Brain microvascular endothelial cell (primary cell): Measurements from ENCODE around the gene NEK4.

ENCODE experiments used
- DNase-seq: peaks from one replicate; pipeline ENCODE4 v3.0.0-alpha.2; 2020
- H3K27ac ChIP-seq: fragments of 250-450 bp; sonication (Bioruptor Pico); 2 replicates; pipeline ENCODE4 v1.5.1; 2020; ENCODE audit warnings: mild to moderate bottlenecking, moderate library complexity
- H3K27me3 ChIP-seq: fragments of 250-450 bp; sonication (Bioruptor Pico); replicated peaks from 2 replicates; pipeline ENCODE4 v1.5.1; 2020; ENCODE audit warnings: mild to moderate bottlenecking
- H3K36me3 ChIP-seq: fragments of 250-450 bp; sonication (Bioruptor Pico); replicated peaks from 2 replicates; pipeline ENCODE4 v1.5.1; 2020; ENCODE audit warnings: mild to moderate bottlenecking
- H3K4me3 ChIP-seq: 2 replicates; pipeline ENCODE4 v1.5.1; 2011; ENCODE audit warnings: low read depth, mild to moderate bottlenecking, control low read depth, low read length, moderate library complexity
- CTCF ChIP-seq: IDR thresholded peaks from 2 replicates; pipeline ENCODE4 v1.5.1; 2011; ENCODE audit warnings: low read depth, mild to moderate bottlenecking, moderate library complexity, low read length, control low read depth, inconsistent platforms; ENCODE audit errors: missing control alignments
- in situ Hi-C: cut with HindIII; loops from 2 replicates; pipeline ENCODE4 v1.10.0; 2017; ENCODE audit warnings: low sequenced_read_pairs, low pct_ligation_motif_present

Gene NEK4

GRCh38 chr3:52816199-52816598, 45.5 kb upstream of the NEK4 start:
- Histone ChIP-seq H3K27ac (no peak overlapping the region), H3K4me3 (no peak overlapping the region), H3K36me3 (no peaks in the 10 kb centered on the region), H3K27me3 (no peaks in the 10 kb centered on the region)
- no peak for TF ChIP-seq CTCF
- DNase-seq = no peak
- in situ Hi-C loops = no loop called here

- no peak overlapping the region for H3K27ac ChIP-seq
- no peak for TF ChIP-seq CTCF
- no peaks in the 10 kb centered on the region for H3K36me3 ChIP-seq
- H3K4me3 ChIP-seq = no peak overlapping the region
- DNase-seq = no peak
- in situ Hi-C loops = no loop called here
- H3K27me3 ChIP-seq = no peaks in the 10 kb centered on the region
These were observed 43.1 kb upstream of the NEK4 start for GRCh38 chr3:52813810-52814209.

- no peaks in the 10 kb centered on the region for H3K27me3 ChIP-seq
- no peak overlapping the region for H3K27ac ChIP-seq
- no peak overlapping the region for H3K4me3 ChIP-seq
- in situ Hi-C loops = no loop called here
- no peak for TF ChIP-seq CTCF
- H3K36me3 ChIP-seq = no peaks in the 10 kb centered on the region
- no peak for DNase-seq
These were observed 40.8 kb upstream of the NEK4 start for GRCh38 chr3:52811452-52812011.

GRCh38 chr3:52810923-52811322, 40.2 kb upstream of the NEK4 start:
- Histone ChIP-seq H3K27ac (no peak overlapping the region), H3K27me3 (no peaks in the 10 kb centered on the region), H3K36me3 (no peaks in the 10 kb centered on the region), H3K4me3 (no peak overlapping the region)
- DNase-seq = no peak
- no peak for TF ChIP-seq CTCF
- in situ Hi-C loops = no loop called here

DNA sequence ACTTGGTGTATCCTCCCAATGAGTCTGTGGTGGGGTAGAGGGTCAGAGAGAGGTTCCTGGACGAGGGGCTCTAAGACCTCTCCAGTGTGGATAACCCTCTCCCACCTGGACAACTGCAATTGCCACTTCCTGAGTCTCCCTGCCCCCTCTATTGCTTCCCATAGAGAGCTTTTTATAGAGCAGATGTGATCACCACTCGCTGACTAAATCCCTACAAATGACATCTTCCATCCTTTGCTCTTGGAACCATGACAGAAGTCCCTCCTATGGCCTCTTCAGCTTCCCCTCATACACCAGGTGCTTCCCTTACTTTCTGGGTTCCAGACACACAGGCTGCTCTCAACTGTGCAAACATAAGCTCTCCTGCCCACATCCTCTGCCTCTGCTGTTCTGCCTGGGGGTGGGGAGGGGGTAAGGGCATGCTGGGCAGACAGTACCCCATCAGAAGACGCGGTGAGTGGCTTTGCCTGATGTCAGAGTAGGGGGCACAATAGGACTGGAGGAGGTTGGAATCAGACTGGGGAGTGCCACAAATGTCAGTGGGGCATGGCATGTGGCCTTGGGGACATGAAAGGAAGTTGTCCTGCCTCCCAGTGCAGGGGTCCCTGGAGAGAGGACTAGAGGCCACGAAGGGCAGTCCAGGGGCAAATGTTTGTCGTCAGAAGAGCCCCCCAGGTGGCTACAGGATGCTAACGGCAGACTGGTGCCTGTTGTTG, 39.1 kb upstream of the NEK4 start:
- H3K27ac ChIP-seq = no peak overlapping the region
- H3K4me3 ChIP-seq = no peak overlapping the region
- DNase-seq = no peak
- no peaks in the 10 kb centered on the region for H3K27me3 ChIP-seq
- TF ChIP-seq CTCF = no peak
- in situ Hi-C loops = no loop called here
- no peaks in the 10 kb centered on the region for H3K36me3 ChIP-seq

DNA sequence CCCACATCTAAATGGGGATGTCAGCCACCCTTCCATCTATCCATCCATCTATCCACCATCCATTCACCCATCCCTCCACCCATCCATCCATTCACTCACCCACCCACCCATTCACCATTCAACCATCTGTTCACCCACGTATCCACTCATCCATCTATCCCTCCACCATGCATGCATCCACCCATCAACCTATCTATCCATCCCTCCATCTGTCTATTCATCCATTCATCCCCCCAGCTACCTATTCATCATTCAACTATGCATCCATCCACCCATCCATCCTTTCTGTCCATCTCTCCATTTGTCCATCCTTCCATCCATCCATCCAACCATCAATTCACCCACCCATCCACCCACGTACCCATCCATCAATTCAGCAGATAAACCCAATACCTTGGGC, 38.4 kb upstream of the NEK4 start:
- in situ Hi-C loops = no loop called here
- TF ChIP-seq CTCF = no peak
- no peak for DNase-seq

More for the DNA sequence above, 38.4 kb upstream of the NEK4 start:
- H3K27ac ChIP-seq = no peak overlapping the region
- no peaks in the 10 kb centered on the region for H3K27me3 ChIP-seq
- H3K4me3 ChIP-seq = no peak overlapping the region
- no peaks in the 10 kb centered on the region for H3K36me3 ChIP-seq
